Chondrocyte (in vitro differentiated cells): ENCODE measurements around the gene PDX1. TPM values are rescaled to one million over a fixed set of nuclear protein-coding genes. Genes with fewer than 3 reads are reported as not detected.

ENCODE experiments used
- DNase-seq: peaks from one replicate; pipeline ENCODE4 v3.0.0; 2021; ENCODE audit warnings: mixed read lengths, low spot score
- H3K27ac Mint-ChIP-seq: one replicate; pipeline ENCODE4 v1.8.0; 2021; ENCODE audit warnings: mild to moderate bottlenecking, moderate library complexity, mixed read lengths; ENCODE audit not compliant: unreplicated experiment
- H3K27me3 Mint-ChIP-seq: 2 replicates; pipeline ENCODE4 v1.8.0; 2021; ENCODE audit warnings: low read depth, mixed read lengths
- H3K36me3 Mint-ChIP-seq: 2 replicates; pipeline ENCODE4 v1.8.0; 2021; ENCODE audit warnings: low read depth, mixed read lengths
- H3K4me1 Mint-ChIP-seq: 2 replicates; pipeline ENCODE4 v1.8.0; 2021; ENCODE audit warnings: low read depth, mild to moderate bottlenecking, mixed read lengths
- H3K4me3 Mint-ChIP-seq: one replicate; pipeline ENCODE4 v1.8.0; 2021; ENCODE audit warnings: mild to moderate bottlenecking, moderate library complexity, mixed read lengths; ENCODE audit not compliant: unreplicated experiment
- H3K9me3 Mint-ChIP-seq: 2 replicates; pipeline ENCODE4 v1.8.0; 2021; ENCODE audit warnings: low read depth, mixed read lengths
- CTCF ChIP-seq: fragments of 200-600 bp; sonication (generic); IDR thresholded peaks from 2 replicates; pipeline ENCODE4 v1.5.0; 2021; ENCODE audit warnings: antibody characterized with exemption, mild to moderate bottlenecking, moderate library complexity
- total RNA-seq: library from RNA; stranded (reverse); gene quantifications from 3 replicates; pipeline ENCODE4 v1.2.1, GENCODE V29; 2021

PDX1 gene
- total RNA-seq, 1 donor from 2014 or later: not detected

GRCh38 chr13:27964741-27965323 is 45.0 kb downstream of the PDX1 start:
- no peak for DNase-seq
- no peak overlapping the region for H3K4me3 Mint-ChIP-seq
- H3K4me1 Mint-ChIP-seq: peaks cover 24% of the 10 kb centered on the region
- no peaks in the 10 kb centered on the region for H3K36me3 Mint-ChIP-seq
- no peaks in the 10 kb centered on the region for H3K9me3 Mint-ChIP-seq
- no peak for TF ChIP-seq CTCF
- no peak overlapping the region for H3K27ac Mint-ChIP-seq
- H3K27me3 Mint-ChIP-seq: peaks cover 77% of the 10 kb centered on the region

DNA sequence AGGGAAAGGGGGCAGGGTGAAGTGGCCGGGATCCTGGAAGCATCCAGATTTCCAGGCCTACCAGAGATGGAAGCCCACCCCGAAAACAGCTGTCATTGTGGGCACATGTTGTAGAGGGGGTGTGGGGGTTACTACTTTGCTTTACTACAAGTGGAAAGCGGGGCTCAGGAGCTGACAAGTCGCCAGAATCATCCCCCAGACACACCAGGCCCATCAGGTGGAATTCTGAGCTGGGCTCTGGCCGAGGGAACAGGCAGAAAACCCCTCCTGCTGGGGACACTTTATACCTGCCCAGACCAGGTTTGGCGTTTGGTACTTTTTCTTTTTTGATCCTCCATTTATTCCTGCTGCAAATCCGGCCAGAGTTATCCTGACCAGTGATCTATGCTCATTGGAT is 45.5 kb downstream of the PDX1 start:
- Mint-ChIP-seq H3K27me3 (peaks cover 75% of the 10 kb centered on the region), H3K4me1 (peaks cover 21% of the 10 kb centered on the region), H3K4me3 (no peak overlapping the region), H3K36me3 (no peaks in the 10 kb centered on the region), H3K9me3 (no peaks in the 10 kb centered on the region), H3K27ac (no peak overlapping the region)
- DNase-seq: no peak
- no peak for TF ChIP-seq CTCF

- Mint-ChIP-seq H3K36me3 (no peaks in the 10 kb centered on the region), H3K27me3 (peaks cover 79% of the 10 kb centered on the region), H3K27ac (no peak overlapping the region), H3K9me3 (no peaks in the 10 kb centered on the region), H3K4me3 (no peak overlapping the region), H3K4me1 (peaks cover 18% of the 10 kb centered on the region)
- TF ChIP-seq CTCF: no peak
- no peak for DNase-seq
Observed at GRCh38 chr13:27965740-27966640, 46.2 kb downstream of the PDX1 start.

DNA sequence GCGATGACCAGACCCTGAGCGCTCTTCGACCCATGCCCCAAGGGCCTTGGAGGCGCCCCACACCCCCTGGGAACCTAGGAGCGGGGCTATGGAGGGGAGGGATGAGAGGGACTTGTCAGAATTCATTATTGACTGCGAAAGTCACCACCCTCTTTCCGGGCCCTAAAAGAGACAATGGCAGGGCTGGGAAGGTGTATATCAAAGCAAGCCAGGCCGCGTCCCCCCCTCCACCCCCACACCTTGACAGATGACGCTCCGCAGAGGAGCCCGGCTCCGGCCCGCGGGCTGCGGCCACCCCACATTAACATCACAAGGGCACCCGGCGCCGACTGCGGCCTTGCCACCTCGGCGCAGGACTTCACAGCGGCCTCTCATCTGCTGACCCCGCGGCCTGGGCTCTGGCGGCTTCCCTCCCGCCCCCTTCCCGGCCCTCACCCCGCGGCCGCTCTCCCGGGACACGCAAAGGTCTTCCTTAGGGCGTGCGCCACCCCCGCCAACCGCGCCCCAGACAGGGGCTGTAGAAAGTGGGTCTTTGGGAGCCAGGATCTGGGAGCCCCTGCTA is 46.9 kb downstream of the PDX1 start:
- Mint-ChIP-seq H3K4me1 (peaks cover 14% of the 10 kb centered on the region), H3K9me3 (no peaks in the 10 kb centered on the region), H3K27me3 (peaks cover 81% of the 10 kb centered on the region), H3K36me3 (no peaks in the 10 kb centered on the region), H3K27ac (no peak overlapping the region), H3K4me3 (no peak overlapping the region)
- no peak for DNase-seq
- no peak for TF ChIP-seq CTCF

DNA sequence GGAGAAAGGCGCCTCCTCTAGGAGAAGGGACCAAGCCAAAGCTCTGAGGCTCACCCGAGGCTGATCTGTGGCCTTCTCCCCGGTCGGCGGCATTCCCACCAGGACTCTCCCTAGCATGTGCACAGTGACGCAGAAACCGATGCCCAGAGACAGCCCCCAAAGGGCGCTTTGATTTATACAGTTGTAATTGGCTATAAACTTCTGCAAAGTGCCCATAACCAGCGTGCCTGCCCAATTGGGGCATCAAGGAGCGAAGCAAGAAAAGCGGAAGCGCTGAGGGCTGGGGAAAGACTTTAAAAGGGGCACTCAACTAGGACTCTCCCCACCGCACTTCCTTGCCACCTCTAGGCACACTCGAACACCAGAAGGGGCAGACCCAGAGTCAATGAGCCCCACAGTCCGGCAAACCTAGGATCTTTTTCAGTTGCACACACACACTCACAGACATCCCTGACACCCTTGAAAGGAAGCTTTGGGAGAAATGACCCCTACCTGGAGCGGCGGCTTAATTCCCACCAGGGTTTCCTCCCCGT is 47.5 kb downstream of the PDX1 start:
- TF ChIP-seq CTCF: no peak
- no peak overlapping the region for H3K27ac Mint-ChIP-seq
- peaks cover 80% of the 10 kb centered on the region for H3K27me3 Mint-ChIP-seq
- H3K4me1 Mint-ChIP-seq: peaks cover 14% of the 10 kb centered on the region
- H3K36me3 Mint-ChIP-seq: no peaks in the 10 kb centered on the region
- no peaks in the 10 kb centered on the region for H3K9me3 Mint-ChIP-seq
- no peak overlapping the region for H3K4me3 Mint-ChIP-seq
- no peak for DNase-seq
